ENCODE measurements around the gene PRKCB. TPM values are rescaled to one million over a fixed set of nuclear protein-coding genes. Genes with fewer than 3 reads are reported as not detected.

The PRKCB gene
- total RNA-seq, 1 experiment from 2014 or later = not detected

- no TSS peak for BruUV-seq (replicated peaks)
Observed at GRCh38 chr16:23830276-23830675, 5.5 kb upstream of the PRKCB start.

GRCh38 chr16:23832882-23833281, 2.9 kb upstream of the PRKCB start:
- DNase-seq = no peak
- intact Hi-C loops (cut with micrococcal nuclease; ENCODE audit: unreplicated experiment) = no loop called here
- BruUV-seq (replicated peaks) = no TSS peak
- no peak for TF ChIP-seq CTCF (IDR thresholded peaks at IDR 0.05; ENCODE audit: unreplicated experiment)
- no peak overlapping the region for H3K27ac Mint-ChIP-seq (ENCODE audit: unreplicated experiment)
- no peaks in the 10 kb centered on the region for H3K9me3 Mint-ChIP-seq (ENCODE audit: low read depth, unreplicated experiment)
- H3K36me3 Mint-ChIP-seq (ENCODE audit: insufficient read depth, unreplicated experiment) = no peaks in the 10 kb centered on the region
- CTCF ChIA-PET = no interaction called here
- peaks cover 59% of the 10 kb centered on the region for H3K27me3 Mint-ChIP-seq (ENCODE audit: unreplicated experiment)
- H3K4me3 Mint-ChIP-seq (ENCODE audit: low read depth, unreplicated experiment) = no peak overlapping the region
- H3K4me1 Mint-ChIP-seq (ENCODE audit: low read depth, unreplicated experiment) = no peaks in the 10 kb centered on the region

More at GRCh38 chr16:23830276-23830675, 5.5 kb upstream of the PRKCB start:
- DNase-seq = no peak
- TF ChIP-seq CTCF (IDR thresholded peaks at IDR 0.05; ENCODE audit: unreplicated experiment) = no peak
- CTCF ChIA-PET = no interaction called here
- no peak overlapping the region for H3K4me3 Mint-ChIP-seq (ENCODE audit: low read depth, unreplicated experiment)
- no peaks in the 10 kb centered on the region for H3K36me3 Mint-ChIP-seq (ENCODE audit: insufficient read depth, unreplicated experiment)
- no peak overlapping the region for H3K27ac Mint-ChIP-seq (ENCODE audit: unreplicated experiment)
- intact Hi-C loops (cut with micrococcal nuclease; ENCODE audit: unreplicated experiment) = no loop called here
- no peaks in the 10 kb centered on the region for H3K4me1 Mint-ChIP-seq (ENCODE audit: low read depth, unreplicated experiment)
- peaks cover 38% of the 10 kb centered on the region for H3K27me3 Mint-ChIP-seq (ENCODE audit: unreplicated experiment)
- H3K9me3 Mint-ChIP-seq (ENCODE audit: low read depth, unreplicated experiment) = no peaks in the 10 kb centered on the region

- DNase-seq = no peak
- CTCF ChIA-PET = no interaction called here
- no peak for TF ChIP-seq CTCF (IDR thresholded peaks at IDR 0.05; ENCODE audit: unreplicated experiment)
- H3K4me1 Mint-ChIP-seq (ENCODE audit: low read depth, unreplicated experiment) = no peaks in the 10 kb centered on the region
- no peaks in the 10 kb centered on the region for H3K36me3 Mint-ChIP-seq (ENCODE audit: insufficient read depth, unreplicated experiment)
- H3K4me3 Mint-ChIP-seq (ENCODE audit: low read depth, unreplicated experiment) = no peak overlapping the region
- no TSS peak for BruUV-seq (replicated peaks)
- intact Hi-C loops (cut with micrococcal nuclease; ENCODE audit: unreplicated experiment) = no loop called here
- H3K27me3 Mint-ChIP-seq (ENCODE audit: unreplicated experiment) = peaks cover 65% of the 10 kb centered on the region
- H3K27ac Mint-ChIP-seq (ENCODE audit: unreplicated experiment) = no peak overlapping the region
- no peaks in the 10 kb centered on the region for H3K9me3 Mint-ChIP-seq (ENCODE audit: low read depth, unreplicated experiment)
Observed at GRCh38 chr16:23833504-23833903, 2.3 kb upstream of the PRKCB start.

GRCh38 chr16:23833960-23834685, 1.7 kb upstream of the PRKCB start:
- Mint-ChIP-seq H3K4me3 (ENCODE audit: low read depth, unreplicated experiment) (no peak overlapping the region), H3K27me3 (ENCODE audit: unreplicated experiment) (peaks cover 71% of the 10 kb centered on the region), H3K27ac (ENCODE audit: unreplicated experiment) (no peak overlapping the region), H3K4me1 (ENCODE audit: low read depth, unreplicated experiment) (no peaks in the 10 kb centered on the region), H3K36me3 (ENCODE audit: insufficient read depth, unreplicated experiment) (no peaks in the 10 kb centered on the region), H3K9me3 (ENCODE audit: low read depth, unreplicated experiment) (no peaks in the 10 kb centered on the region)
- intact Hi-C loops (cut with micrococcal nuclease; ENCODE audit: unreplicated experiment) = no loop called here
- DNase-seq = no peak
- BruUV-seq (replicated peaks) = no TSS peak
- TF ChIP-seq CTCF (IDR thresholded peaks at IDR 0.05; ENCODE audit: unreplicated experiment) = no peak
- CTCF ChIA-PET = no interaction called here
